Ascending aorta (tissue), 2 donors: ENCODE measurements around the gene BCL3. TPM values are rescaled to one million over a fixed set of nuclear protein-coding genes. Genes with fewer than 3 reads are reported as not detected.

Source experiments
- DNase-seq, 2 donors: peaks; one replicate each; pipeline ENCODE4 v3.0.0-alpha.2; 2019; ENCODE audit warnings: low spot score in 2 of 2
- H3K27ac ChIP-seq, 2 donors: fragments of 200-600 bp; sonication (generic); one replicate each; pipeline ENCODE4 v1.5.1; 2016 to 2017; ENCODE audit warnings: mild to moderate bottlenecking in 1 of 2
- H3K27me3 ChIP-seq: fragments of 200-600 bp; sonication (generic); one replicate; pipeline ENCODE4 v1.5.1; 2017
- H3K36me3 ChIP-seq, 2 donors: fragments of 200-600 bp; sonication (generic); one replicate each; pipeline ENCODE4 v1.5.1; 2016
- H3K4me1 ChIP-seq, 2 donors: fragments of 200-600 bp; sonication (generic); one replicate each; pipeline ENCODE4 v1.5.1; 2016 to 2017; ENCODE audit warnings: mild to moderate bottlenecking in 1 of 2
- H3K4me3 ChIP-seq, 2 donors: fragments of 200-600 bp; sonication (generic); one replicate each; pipeline ENCODE4 v1.5.1; 2016 to 2017; ENCODE audit warnings: mild to moderate bottlenecking in 1 of 2
- H3K9me3 ChIP-seq, 2 donors: fragments of 200-600 bp; sonication (generic); one replicate each; pipeline ENCODE4 v1.5.1; 2016
- intact Hi-C: fragments of 100-400 bp; cut with DNase I; formaldehyde crosslinking; loops from one replicate; pipeline ENCODE4 v1.15.1; 2023
- total RNA-seq: library from RNA; depleted of rRNA; stranded (reverse); fragments of >200 nt; gene quantifications from one replicate; pipeline ENCODE4 v1.1.0, GENCODE V29; 2016
- TF ChIP-seq, protein P1 (sequence below), 3 experiments: fragments of 200-600 bp in 2 of 3; fragments of 450-650 bp in 1 of 3; sonication (generic) in 2 of 3; IDR thresholded peaks; one replicate each; pipeline ENCODE4 v1.5.1; 2016 to 2019; ENCODE audit warnings: antibody characterized with exemption in 3 of 3, mild to moderate bottlenecking in 1 of 3, moderate library complexity in 1 of 3

Gene BCL3
- total RNA-seq, 1 donor from 2014 or later = 66.2 TPM

DNA sequence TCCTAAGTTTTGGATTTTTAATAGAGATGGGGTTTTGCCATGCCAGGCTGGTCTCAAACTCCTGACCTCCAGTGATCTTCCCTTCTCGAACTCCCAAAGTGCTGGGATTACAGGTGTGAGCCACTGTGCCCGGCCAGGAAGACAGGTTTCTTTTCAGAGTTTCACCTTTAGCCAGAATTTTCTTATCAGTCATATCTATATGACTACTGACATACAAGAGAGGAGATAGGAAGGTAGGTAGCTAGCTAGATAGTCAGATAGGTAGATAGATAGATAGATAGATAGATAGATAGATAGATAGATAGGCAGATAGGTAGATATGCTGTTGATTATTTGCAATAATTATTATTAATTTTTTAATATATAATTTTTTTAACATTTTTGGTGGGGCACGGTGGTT lies 36.8 kb downstream of the BCL3 start:
- TF ChIP-seq, protein P1, sequence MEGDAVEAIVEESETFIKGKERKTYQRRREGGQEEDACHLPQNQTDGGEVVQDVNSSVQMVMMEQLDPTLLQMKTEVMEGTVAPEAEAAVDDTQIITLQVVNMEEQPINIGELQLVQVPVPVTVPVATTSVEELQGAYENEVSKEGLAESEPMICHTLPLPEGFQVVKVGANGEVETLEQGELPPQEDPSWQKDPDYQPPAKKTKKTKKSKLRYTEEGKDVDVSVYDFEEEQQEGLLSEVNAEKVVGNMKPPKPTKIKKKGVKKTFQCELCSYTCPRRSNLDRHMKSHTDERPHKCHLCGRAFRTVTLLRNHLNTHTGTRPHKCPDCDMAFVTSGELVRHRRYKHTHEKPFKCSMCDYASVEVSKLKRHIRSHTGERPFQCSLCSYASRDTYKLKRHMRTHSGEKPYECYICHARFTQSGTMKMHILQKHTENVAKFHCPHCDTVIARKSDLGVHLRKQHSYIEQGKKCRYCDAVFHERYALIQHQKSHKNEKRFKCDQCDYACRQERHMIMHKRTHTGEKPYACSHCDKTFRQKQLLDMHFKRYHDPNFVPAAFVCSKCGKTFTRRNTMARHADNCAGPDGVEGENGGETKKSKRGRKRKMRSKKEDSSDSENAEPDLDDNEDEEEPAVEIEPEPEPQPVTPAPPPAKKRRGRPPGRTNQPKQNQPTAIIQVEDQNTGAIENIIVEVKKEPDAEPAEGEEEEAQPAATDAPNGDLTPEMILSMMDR (IDR thresholded peaks at IDR 0.05) = no peak
- Histone ChIP-seq H3K27me3 (no peaks in the 10 kb centered on the region), H3K27ac (no peak overlapping the region), H3K4me3 (no peak overlapping the region), H3K4me1 (no peaks in the 10 kb centered on the region), H3K9me3 (no peaks in the 10 kb centered on the region), H3K36me3 (no peaks in the 10 kb centered on the region)
- DNase-seq = no peak
- intact Hi-C loops = no loop called here

DNA sequence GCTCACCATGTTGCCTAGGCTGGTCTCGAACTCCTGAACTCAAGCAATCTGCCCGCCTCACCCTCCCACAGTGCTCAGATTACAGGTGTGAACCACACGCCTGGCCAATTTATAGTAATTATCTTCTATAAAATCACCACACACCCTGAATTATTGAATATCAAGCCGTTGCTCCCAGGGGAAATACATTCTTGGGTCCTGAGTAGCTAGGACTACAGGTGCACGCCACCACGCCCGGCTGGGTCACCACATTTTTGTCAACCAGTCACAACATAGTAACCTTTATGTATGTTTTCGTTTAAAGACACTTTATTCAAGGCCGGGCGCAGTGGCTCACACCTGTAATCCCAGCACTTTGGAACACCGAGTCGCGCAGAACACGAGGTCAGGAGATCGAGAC lies 37.5 kb downstream of the BCL3 start:
- H3K4me3 ChIP-seq = no peak overlapping the region
- intact Hi-C loops = no loop called here
- TF ChIP-seq, protein P1 (IDR thresholded peaks at IDR 0.05) = no peak
- H3K4me1 ChIP-seq = no peaks in the 10 kb centered on the region
- DNase-seq = no peak
- H3K27me3 ChIP-seq = no peaks in the 10 kb centered on the region
- no peak overlapping the region for H3K27ac ChIP-seq
- H3K36me3 ChIP-seq = no peaks in the 10 kb centered on the region
- H3K9me3 ChIP-seq = no peaks in the 10 kb centered on the region

DNA sequence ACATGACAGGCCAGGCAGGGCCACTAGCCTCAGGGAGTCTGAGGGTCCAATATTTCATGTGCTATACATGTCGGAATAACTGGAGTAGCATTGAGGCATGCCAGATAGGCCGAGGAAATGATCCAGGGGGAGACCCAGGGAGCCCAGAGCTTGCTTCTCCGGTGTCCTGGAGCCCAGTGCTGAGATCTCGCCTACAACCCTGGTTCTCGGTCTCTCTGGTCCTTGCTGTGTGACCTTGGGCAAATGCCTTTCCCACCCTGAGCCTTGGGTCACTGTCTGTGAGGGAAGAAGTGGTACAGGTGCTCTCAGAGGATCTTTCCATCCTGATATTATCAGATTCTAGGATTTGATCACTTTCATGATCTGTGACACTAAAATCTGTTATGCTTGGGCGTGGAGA lies 40.5 kb downstream of the BCL3 start:
- Histone ChIP-seq H3K36me3 (no peaks in the 10 kb centered on the region), H3K9me3 (no peaks in the 10 kb centered on the region), H3K4me1 (no peaks in the 10 kb centered on the region), H3K27ac (no peak overlapping the region), H3K27me3 (no peaks in the 10 kb centered on the region), H3K4me3 (no peak overlapping the region)
- DNase-seq = no peak
- intact Hi-C loops = no loop called here
- TF ChIP-seq, protein P1 (IDR thresholded peaks at IDR 0.05) = no peak

DNA sequence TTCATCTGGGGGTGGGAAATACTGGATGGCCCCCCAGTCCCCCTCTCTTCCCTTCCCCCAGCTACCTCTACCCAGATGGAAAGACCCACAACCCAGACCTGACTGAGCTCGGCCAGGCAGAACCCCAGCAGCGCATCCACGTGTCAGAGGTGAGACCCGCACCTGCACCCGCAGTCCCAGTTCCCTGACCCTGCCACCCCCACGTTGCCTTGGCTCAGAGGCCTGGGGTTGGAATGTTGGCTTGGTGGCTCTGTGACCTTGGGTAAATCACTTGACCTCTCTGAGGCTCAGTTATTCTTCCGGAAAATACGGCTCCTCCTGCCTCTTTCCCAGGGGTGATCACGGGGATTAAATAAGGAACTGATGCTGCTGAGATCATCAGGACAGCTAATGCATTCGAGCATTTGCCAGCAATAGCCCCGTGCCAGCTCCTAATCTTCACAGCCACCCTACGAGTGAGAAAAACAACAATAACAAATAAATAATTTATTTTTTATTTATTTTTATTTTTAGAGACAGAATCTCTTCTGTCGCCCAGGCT lies 41.5 kb downstream of the BCL3 start:
- Histone ChIP-seq H3K4me3 (no peak overlapping the region), H3K4me1 (no peaks in the 10 kb centered on the region), H3K27ac (no peak overlapping the region), H3K27me3 (no peaks in the 10 kb centered on the region), H3K9me3 (no peaks in the 10 kb centered on the region), H3K36me3 (no peaks in the 10 kb centered on the region)
- DNase-seq = no peak
- TF ChIP-seq, protein P1 (IDR thresholded peaks at IDR 0.05) = no peak
- intact Hi-C loops = no loop called here

DNA sequence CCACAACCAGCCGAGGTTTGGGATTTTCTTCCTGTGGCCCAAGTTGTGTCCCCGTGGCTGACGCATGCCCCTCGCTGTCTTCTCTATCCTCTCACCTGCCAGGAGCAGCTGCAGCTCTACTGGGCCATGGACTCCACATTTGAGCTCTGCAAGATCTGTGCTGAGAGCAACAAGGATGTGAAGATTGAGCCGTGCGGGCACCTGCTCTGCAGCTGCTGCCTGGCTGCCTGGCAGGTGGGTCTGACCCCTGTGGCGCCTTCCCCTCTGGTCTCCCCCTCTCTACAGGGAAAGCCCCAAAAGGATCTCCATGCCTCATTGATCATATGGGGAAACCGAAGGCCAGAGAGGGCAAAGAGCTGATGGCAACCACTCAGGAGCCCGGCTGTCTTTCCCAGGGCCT lies 43.8 kb downstream of the BCL3 start:
- Histone ChIP-seq H3K9me3 (no peaks in the 10 kb centered on the region), H3K4me3 (no peak overlapping the region), H3K27ac (no peak overlapping the region), H3K4me1 (peaks cover 4 to 9% of the 10 kb centered on the region in 2 donors), H3K27me3 (no peaks in the 10 kb centered on the region), H3K36me3 (no peaks in the 10 kb centered on the region)
- intact Hi-C loops = no loop called here
- TF ChIP-seq, protein P1 (IDR thresholded peaks at IDR 0.05) = no peak
- DNase-seq = no peak

DNA sequence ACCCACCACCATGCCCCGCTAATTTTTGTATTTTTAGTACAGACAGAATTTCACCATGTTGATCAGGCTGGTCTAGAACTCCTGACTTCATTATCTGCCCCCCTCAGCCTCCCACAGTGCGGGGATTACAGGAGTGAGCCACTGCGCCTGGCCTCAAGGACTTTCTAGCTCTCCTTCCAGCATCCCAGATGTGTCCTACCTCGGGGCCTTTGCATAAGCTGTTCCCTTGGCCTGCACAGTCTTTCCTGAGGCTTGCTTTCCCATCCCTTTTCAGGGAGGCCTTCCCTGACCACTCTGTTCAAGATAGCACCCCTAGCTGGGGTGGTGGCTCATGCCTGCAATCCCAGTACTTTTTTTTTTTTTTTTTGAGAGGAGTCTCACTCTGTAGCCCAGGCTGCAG lies 46.1 kb downstream of the BCL3 start:
- Histone ChIP-seq H3K4me3 (no peak overlapping the region), H3K36me3 (no peaks in the 10 kb centered on the region), H3K4me1 (peaks cover 4 to 9% of the 10 kb centered on the region in 2 donors), H3K9me3 (no peaks in the 10 kb centered on the region), H3K27me3 (no peaks in the 10 kb centered on the region), H3K27ac (no peak overlapping the region)
- intact Hi-C loops = no loop called here
- no peak for DNase-seq
- TF ChIP-seq, protein P1 (IDR thresholded peaks at IDR 0.05) = no peak
